Uterus (tissue), 2 donors: ENCODE data around the gene DPP6.

Experiments used
- CTCF ChIP-seq, 4 experiments: fragments of 200-600 bp in 2 of 4; fragments of 450-650 bp in 2 of 4; sonication (generic) in 2 of 4; IDR thresholded peaks; one replicate each; pipeline ENCODE4 v1.5.1; 2016 to 2019; ENCODE audit warnings: antibody characterized with exemption in 4 of 4, mild to moderate bottlenecking in 2 of 4, moderate library complexity in 1 of 4
- POLR2A ChIP-seq, 2 donors: fragments of 450-650 bp; IDR thresholded peaks; one replicate each; pipeline ENCODE4 v1.6.1; 2016; ENCODE audit warnings: antibody characterized with exemption in 2 of 2, mild to moderate bottlenecking in 1 of 2, moderate library complexity in 1 of 2

GRCh38 chr7:154852205-154852604 lies 800.0 kb downstream of the DPP6 start:
- TF ChIP-seq POLR2A (IDR thresholded peaks at IDR 0.05): no peak
- TF ChIP-seq CTCF (IDR thresholded peaks at IDR 0.05): no peak
